WTC11 (cell line): Measurements from ENCODE around the gene CRYBG3. TPM values are rescaled to one million over a fixed set of nuclear protein-coding genes. Genes with fewer than 3 reads are reported as not detected.

Source experiments
- ATAC-seq: fragments of 200-7000 bp; cut with Tn5 transposase; 2 replicates; pipeline ENCODE4 v1.10.0; 2021; ENCODE audit warnings: mild to moderate bottlenecking, moderate library complexity
- CTCF ChIA-PET: fragments of 300-600 bp; sonication (Branson Sonifier 250); formaldehyde crosslinking; loops from one replicate; lab custom pipeline; 2021; ENCODE audit warnings: antibody characterized with exemption; lab: Charles Lee
- POLR2A ChIA-PET: fragments of 350-600 bp; sonication (Branson Sonifier 250); formaldehyde crosslinking; loops from one replicate; lab custom pipeline; 2021; ENCODE audit warnings: antibody characterized with exemption; lab: Charles Lee
- DNase-seq: peaks from one replicate; pipeline ENCODE4 v3.0.0; 2021; ENCODE audit warnings: low spot score
- H3K27ac Mint-ChIP-seq: 2 replicates; pipeline ENCODE4 v1.8.0; 2021; ENCODE audit warnings: mixed read lengths
- H3K27me3 Mint-ChIP-seq: 2 replicates; pipeline ENCODE4 v1.8.0; 2021; ENCODE audit warnings: low read depth, mild to moderate bottlenecking, moderate library complexity, mixed read lengths
- H3K36me3 Mint-ChIP-seq: 2 replicates; pipeline ENCODE4 v1.8.0; 2021; ENCODE audit warnings: mixed read lengths
- H3K4me1 Mint-ChIP-seq: 2 replicates; pipeline ENCODE4 v1.8.0; 2022; ENCODE audit warnings: mixed read lengths
- H3K4me3 Mint-ChIP-seq: 2 replicates; pipeline ENCODE4 v1.8.0; 2021; ENCODE audit warnings: mild to moderate bottlenecking, moderate library complexity, mixed read lengths
- H3K9me3 Mint-ChIP-seq: 2 replicates; pipeline ENCODE4 v1.8.0; 2021; ENCODE audit warnings: mixed read lengths
- MAX ChIP-seq: sonication (generic); formaldehyde crosslinking; IDR thresholded peaks from 2 replicates; pipeline ENCODE4 v1.8.0; 2022; ENCODE audit warnings: mild to moderate bottlenecking, missing genetic modification reagents
- MLX ChIP-seq: sonication (generic); formaldehyde crosslinking; IDR thresholded peaks from 2 replicates; pipeline ENCODE4 v1.8.1; 2023; ENCODE audit warnings: mild to moderate bottlenecking, missing genetic modification reagents, moderate library complexity
- OVOL2 ChIP-seq: fragments of 250-450 bp; sonication (Bioruptor Pico); IDR thresholded peaks from 2 replicates; pipeline ENCODE4 v1.9.0; 2021; ENCODE audit warnings: mild to moderate bottlenecking, borderline replicate concordance
- RELA ChIP-seq: sonication (generic); formaldehyde crosslinking; IDR thresholded peaks from 2 replicates; pipeline ENCODE4 v1.8.1; 2022; ENCODE audit warnings: missing genetic modification reagents, mild to moderate bottlenecking, borderline replicate concordance
- SMAD3 ChIP-seq: sonication (generic); formaldehyde crosslinking; IDR thresholded peaks from 2 replicates; pipeline ENCODE4 v1.8.0; 2022; ENCODE audit warnings: missing genetic modification reagents, mild to moderate bottlenecking, borderline replicate concordance
- STAT6 ChIP-seq: sonication (generic); formaldehyde crosslinking; conservative IDR thresholded peaks from 2 replicates; pipeline ENCODE4 v1.8.1; 2023; ENCODE audit warnings: mild to moderate bottlenecking, low read depth, missing genetic modification reagents, moderate library complexity
- ZMAT4 ChIP-seq: fragments of 250-450 bp; sonication (Bioruptor Pico); IDR thresholded peaks from 2 replicates; pipeline ENCODE4 v1.9.0; 2021; ENCODE audit warnings: mild to moderate bottlenecking
- total RNA-seq: library from RNA; stranded (reverse); gene quantifications from 3 replicates; pipeline ENCODE4 v1.2.3, GENCODE V29; 2021
- TF ChIP-seq, protein P1 (sequence below): sonication (generic); formaldehyde crosslinking; IDR thresholded peaks from 2 replicates; pipeline ENCODE4 v1.8.1; 2023; ENCODE audit warnings: mild to moderate bottlenecking, missing genetic modification reagents
- TF ChIP-seq, protein P2 (sequence below): fragments of 250-450 bp; sonication (Bioruptor Pico); IDR thresholded peaks from 2 replicates; pipeline ENCODE4 v1.9.0; 2021; ENCODE audit warnings: moderate library complexity, mild to moderate bottlenecking, inconsistent platforms, borderline replicate concordance
- TF ChIP-seq, protein P3 (sequence below): sonication (generic); formaldehyde crosslinking; IDR thresholded peaks from 2 replicates; pipeline ENCODE4 v1.8.1; 2022; ENCODE audit warnings: mild to moderate bottlenecking, missing genetic modification reagents, moderate library complexity, borderline replicate concordance
- TF ChIP-seq, protein P4 (sequence below): sonication (generic); formaldehyde crosslinking; IDR thresholded peaks from 2 replicates; pipeline ENCODE4 v1.8.0; 2022; ENCODE audit warnings: mild to moderate bottlenecking, missing genetic modification reagents
- TF ChIP-seq, protein P5 (sequence below): sonication (generic); formaldehyde crosslinking; IDR thresholded peaks from 2 replicates; pipeline ENCODE4 v1.8.1; 2023; ENCODE audit warnings: mild to moderate bottlenecking, missing genetic modification reagents
- TF ChIP-seq, protein P6 (sequence below): fragments of 250-450 bp; sonication (Bioruptor Pico); IDR thresholded peaks from 2 replicates; pipeline ENCODE4 v1.9.0; 2021; ENCODE audit warnings: mild to moderate bottlenecking, borderline replicate concordance

CRYBG3 gene
- total RNA-seq, 1 experiment from 2014 or later, result 13.6 TPM

GRCh38 chr3:97975466-97975865, 153.7 kb downstream of the CRYBG3 start (continued):
- TF ChIP-seq, protein P1, sequence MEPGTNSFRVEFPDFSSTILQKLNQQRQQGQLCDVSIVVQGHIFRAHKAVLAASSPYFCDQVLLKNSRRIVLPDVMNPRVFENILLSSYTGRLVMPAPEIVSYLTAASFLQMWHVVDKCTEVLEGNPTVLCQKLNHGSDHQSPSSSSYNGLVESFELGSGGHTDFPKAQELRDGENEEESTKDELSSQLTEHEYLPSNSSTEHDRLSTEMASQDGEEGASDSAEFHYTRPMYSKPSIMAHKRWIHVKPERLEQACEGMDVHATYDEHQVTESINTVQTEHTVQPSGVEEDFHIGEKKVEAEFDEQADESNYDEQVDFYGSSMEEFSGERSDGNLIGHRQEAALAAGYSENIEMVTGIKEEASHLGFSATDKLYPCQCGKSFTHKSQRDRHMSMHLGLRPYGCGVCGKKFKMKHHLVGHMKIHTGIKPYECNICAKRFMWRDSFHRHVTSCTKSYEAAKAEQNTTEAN, result no peak
- TF ChIP-seq, protein P2, sequence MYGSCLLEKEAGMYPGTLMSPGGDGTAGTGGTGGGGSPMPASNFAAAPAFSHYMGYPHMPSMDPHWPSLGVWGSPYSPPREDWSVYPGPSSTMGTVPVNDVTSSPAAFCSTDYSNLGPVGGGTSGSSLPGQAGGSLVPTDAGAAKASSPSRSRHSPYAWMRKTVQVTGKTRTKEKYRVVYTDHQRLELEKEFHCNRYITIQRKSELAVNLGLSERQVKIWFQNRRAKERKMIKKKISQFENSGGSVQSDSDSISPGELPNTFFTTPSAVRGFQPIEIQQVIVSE (CRISPR knock-in tag), result no peak
- TF ChIP-seq STAT6 (CRISPR knock-in tag), result no peak

- DNase-seq (peak; percentile 34), ATAC-seq (peak; percentile 95)
- H3K27ac Mint-ChIP-seq, result no peak overlapping the region
- ChIA-PET POLR2A (no interaction called here), CTCF (no interaction called here)
- no peaks in the 10 kb centered on the region for H3K9me3 Mint-ChIP-seq
- H3K4me3 Mint-ChIP-seq, result no peak overlapping the region
- no peaks in the 10 kb centered on the region for H3K36me3 Mint-ChIP-seq
- no peaks in the 10 kb centered on the region for H3K27me3 Mint-ChIP-seq
- TF ChIP-seq, protein P3, sequence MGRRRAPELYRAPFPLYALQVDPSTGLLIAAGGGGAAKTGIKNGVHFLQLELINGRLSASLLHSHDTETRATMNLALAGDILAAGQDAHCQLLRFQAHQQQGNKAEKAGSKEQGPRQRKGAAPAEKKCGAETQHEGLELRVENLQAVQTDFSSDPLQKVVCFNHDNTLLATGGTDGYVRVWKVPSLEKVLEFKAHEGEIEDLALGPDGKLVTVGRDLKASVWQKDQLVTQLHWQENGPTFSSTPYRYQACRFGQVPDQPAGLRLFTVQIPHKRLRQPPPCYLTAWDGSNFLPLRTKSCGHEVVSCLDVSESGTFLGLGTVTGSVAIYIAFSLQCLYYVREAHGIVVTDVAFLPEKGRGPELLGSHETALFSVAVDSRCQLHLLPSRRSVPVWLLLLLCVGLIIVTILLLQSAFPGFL, result no peak
- TF ChIP-seq SMAD3 (CRISPR knock-in tag) (no peak), RELA (no peak), ZMAT4 (no peak), MLX (no peak), MAX (CRISPR knock-in tag) (peak; percentile 25; the same call in 1 of the 2 replicates)
- TF ChIP-seq, protein P4, sequence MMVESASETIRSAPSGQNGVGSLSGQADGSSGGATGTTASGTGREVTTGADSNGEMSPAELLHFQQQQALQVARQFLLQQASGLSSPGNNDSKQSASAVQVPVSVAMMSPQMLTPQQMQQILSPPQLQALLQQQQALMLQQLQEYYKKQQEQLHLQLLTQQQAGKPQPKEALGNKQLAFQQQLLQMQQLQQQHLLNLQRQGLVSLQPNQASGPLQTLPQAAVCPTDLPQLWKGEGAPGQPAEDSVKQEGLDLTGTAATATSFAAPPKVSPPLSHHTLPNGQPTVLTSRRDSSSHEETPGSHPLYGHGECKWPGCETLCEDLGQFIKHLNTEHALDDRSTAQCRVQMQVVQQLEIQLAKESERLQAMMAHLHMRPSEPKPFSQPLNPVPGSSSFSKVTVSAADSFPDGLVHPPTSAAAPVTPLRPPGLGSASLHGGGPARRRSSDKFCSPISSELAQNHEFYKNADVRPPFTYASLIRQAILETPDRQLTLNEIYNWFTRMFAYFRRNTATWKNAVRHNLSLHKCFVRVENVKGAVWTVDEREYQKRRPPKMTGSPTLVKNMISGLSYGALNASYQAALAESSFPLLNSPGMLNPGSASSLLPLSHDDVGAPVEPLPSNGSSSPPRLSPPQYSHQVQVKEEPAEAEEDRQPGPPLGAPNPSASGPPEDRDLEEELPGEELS, result no peak
- 0 out of 2 replicates have a peak, but pooled peaks cover 16% of the 10 kb centered on the region for H3K4me1 Mint-ChIP-seq
These were observed 157.8 kb downstream of the CRYBG3 start for GRCh38 chr3:97979610-97980009.

GRCh38 chr3:97981886-97982285, 160.1 kb downstream of the CRYBG3 start:
- DNase-seq (no peak), ATAC-seq (no peak)
- no peak overlapping the region for H3K4me3 Mint-ChIP-seq
- no peak overlapping the region for H3K27ac Mint-ChIP-seq
- H3K9me3 Mint-ChIP-seq, result no peaks in the 10 kb centered on the region
- POLR2A ChIA-PET, result no interaction called here
- CTCF ChIA-PET, result interaction anchor here (1.0 kb wide), 1 partner anchor 41 kb away, joined by 3 read pairs; no protein-coding TSS in a partner anchor
- no peaks in the 10 kb centered on the region for H3K27me3 Mint-ChIP-seq
- H3K36me3 Mint-ChIP-seq, result no peaks in the 10 kb centered on the region
- 0 out of 2 replicates have a peak, but pooled peaks cover 13% of the 10 kb centered on the region for H3K4me1 Mint-ChIP-seq
- TF ChIP-seq, protein P5, sequence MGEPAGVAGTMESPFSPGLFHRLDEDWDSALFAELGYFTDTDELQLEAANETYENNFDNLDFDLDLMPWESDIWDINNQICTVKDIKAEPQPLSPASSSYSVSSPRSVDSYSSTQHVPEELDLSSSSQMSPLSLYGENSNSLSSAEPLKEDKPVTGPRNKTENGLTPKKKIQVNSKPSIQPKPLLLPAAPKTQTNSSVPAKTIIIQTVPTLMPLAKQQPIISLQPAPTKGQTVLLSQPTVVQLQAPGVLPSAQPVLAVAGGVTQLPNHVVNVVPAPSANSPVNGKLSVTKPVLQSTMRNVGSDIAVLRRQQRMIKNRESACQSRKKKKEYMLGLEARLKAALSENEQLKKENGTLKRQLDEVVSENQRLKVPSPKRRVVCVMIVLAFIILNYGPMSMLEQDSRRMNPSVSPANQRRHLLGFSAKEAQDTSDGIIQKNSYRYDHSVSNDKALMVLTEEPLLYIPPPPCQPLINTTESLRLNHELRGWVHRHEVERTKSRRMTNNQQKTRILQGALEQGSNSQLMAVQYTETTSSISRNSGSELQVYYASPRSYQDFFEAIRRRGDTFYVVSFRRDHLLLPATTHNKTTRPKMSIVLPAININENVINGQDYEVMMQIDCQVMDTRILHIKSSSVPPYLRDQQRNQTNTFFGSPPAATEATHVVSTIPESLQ, result no peak
- TF ChIP-seq, protein P6, sequence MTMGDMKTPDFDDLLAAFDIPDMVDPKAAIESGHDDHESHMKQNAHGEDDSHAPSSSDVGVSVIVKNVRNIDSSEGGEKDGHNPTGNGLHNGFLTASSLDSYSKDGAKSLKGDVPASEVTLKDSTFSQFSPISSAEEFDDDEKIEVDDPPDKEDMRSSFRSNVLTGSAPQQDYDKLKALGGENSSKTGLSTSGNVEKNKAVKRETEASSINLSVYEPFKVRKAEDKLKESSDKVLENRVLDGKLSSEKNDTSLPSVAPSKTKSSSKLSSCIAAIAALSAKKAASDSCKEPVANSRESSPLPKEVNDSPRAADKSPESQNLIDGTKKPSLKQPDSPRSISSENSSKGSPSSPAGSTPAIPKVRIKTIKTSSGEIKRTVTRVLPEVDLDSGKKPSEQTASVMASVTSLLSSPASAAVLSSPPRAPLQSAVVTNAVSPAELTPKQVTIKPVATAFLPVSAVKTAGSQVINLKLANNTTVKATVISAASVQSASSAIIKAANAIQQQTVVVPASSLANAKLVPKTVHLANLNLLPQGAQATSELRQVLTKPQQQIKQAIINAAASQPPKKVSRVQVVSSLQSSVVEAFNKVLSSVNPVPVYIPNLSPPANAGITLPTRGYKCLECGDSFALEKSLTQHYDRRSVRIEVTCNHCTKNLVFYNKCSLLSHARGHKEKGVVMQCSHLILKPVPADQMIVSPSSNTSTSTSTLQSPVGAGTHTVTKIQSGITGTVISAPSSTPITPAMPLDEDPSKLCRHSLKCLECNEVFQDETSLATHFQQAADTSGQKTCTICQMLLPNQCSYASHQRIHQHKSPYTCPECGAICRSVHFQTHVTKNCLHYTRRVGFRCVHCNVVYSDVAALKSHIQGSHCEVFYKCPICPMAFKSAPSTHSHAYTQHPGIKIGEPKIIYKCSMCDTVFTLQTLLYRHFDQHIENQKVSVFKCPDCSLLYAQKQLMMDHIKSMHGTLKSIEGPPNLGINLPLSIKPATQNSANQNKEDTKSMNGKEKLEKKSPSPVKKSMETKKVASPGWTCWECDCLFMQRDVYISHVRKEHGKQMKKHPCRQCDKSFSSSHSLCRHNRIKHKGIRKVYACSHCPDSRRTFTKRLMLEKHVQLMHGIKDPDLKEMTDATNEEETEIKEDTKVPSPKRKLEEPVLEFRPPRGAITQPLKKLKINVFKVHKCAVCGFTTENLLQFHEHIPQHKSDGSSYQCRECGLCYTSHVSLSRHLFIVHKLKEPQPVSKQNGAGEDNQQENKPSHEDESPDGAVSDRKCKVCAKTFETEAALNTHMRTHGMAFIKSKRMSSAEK, result no peak
- no peak for TF ChIP-seq OVOL2 (CRISPR knock-in tag)
